ENCODE measurements around the gene TBCK.

GRCh38 chr4:106337916-106338315, 21.9 kb upstream of the TBCK start:
- no peak for TF ChIP-seq CTCF (IDR thresholded peaks at IDR 0.05)
- TF ChIP-seq POLR2A (IDR thresholded peaks at IDR 0.05), result no peak

All from lower leg skin (tissue), 3 donors.